ENCODE results near the gene MAPK8IP2.
"Not testable (repeated sequence)": the region's sequence is repeated elsewhere in the genome, so short reads cannot be mapped to it uniquely, and the experiment has no call there.

Gene MAPK8IP2

GRCh38 chr22:50641696-50642607 lies 41.4 kb downstream of the MAPK8IP2 start:
- no peak for DNase-seq

DNA sequence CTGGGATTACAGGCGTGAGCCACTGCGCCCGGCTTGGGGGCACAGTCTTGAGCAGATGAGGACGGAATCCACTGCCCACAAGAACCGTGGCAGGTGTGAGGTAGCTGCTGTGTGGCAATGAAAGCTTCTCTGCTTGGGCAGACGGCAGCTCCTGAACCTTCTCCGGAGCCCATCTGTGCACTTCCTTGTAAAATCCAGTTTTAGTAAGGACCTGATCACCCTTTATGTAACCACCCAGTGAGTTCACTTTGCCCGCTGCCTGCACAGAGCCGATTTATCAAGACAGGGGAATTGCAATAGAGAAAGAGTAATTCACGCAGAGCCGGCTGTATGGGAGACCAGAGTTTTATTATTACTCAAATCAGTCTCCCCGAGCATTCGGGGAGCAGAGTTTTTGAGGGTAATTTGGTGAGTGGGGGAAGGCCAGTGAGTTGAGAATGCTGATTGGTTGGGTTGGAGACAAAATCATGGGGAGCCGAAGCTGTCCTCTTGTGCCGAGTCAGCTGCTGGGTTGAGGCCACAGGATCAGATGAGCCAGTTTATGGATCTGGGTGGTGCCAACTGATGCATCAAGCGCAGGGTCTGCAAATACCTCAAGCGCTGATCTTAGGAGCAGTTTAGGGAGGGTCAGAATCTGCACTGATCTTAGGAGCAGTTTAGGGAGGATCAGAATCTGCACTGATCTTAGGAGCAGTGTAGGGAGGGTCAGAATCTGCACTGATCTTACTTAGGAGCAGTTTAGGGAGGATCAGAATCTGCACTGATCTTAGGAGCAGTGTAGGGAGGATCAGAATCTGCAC lies 42.6 kb downstream of the MAPK8IP2 start:
- DNase-seq = not testable (repeated sequence)

- not testable (repeated sequence) for DNase-seq
These were observed 43.2 kb downstream of the MAPK8IP2 start for GRCh38 chr22:50643821-50644101.

DNA sequence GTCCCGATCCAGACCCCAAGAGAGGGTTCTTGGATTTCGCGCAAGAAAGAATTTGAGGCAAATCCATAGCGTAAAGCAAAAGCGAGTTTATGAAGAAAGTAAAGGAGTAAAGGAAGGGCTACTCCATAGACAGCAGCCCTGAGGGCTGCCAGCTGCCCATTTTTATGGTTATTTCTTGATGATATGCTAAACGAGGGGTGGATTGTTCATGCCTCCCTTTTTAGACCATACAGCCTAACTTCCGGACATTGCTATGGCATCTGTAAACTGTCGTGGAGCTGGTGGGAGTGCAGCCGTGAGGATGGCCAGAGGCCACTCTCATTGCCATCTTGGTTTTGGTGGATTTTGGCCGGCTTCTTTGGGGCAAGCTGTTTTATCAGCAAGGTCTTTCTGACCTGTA lies 52.7 kb downstream of the MAPK8IP2 start:
- no peak for DNase-seq

GRCh38 chr22:50654664-50655063 lies 54.1 kb downstream of the MAPK8IP2 start:
- DNase-seq = not testable (repeated sequence)

- no peak for DNase-seq
These were observed 55.8 kb downstream of the MAPK8IP2 start for GRCh38 chr22:50656122-50657070.

GRCh38 chr22:50657925-50658324 lies 57.3 kb downstream of the MAPK8IP2 start:
- DNase-seq = no peak

DNA sequence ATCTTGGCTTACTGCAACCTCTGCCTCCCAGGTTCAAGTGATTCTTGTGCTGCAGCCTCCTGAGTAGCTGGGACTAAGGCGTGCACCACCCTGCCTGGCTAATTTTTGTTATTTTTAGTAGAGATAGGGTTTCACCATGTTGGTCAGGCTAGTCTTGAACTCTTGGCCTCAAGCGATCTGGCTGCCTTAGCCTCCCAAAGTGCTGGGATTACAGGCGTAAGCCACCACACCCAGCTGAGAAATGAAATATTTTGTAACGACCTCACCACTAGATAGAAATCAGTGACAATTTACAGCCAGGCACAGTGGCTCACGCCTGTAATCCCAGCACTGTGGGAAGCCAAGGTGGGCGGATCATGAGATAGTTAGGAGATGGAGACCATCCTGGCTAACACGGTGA lies 59.1 kb downstream of the MAPK8IP2 start:
- DNase-seq = not testable (repeated sequence)

DNA sequence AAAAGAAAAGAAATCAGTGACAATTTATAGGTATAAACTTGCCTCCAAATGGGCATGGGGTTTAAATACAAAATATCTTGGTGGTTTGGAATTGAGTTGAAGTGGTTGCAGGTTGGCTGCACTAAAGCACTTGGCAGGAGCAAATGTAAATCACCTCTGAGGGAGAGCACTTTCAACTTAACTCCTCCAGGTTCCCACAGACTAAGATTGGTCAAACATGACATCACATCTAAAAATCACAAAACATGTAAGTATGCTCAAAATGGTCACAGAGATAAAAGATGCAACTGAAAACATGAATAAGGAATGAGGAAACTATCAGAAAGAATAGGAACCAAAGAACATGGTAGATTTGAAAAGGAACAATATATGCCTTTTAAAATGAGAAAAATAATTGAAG lies 59.7 kb downstream of the MAPK8IP2 start:
- no peak for DNase-seq

All from NCI-H2029 (cell line).